Prostate gland (tissue), 2 donors: ENCODE measurements around the gene PLXNC1. TPM values are rescaled to one million over a fixed set of nuclear protein-coding genes. Genes with fewer than 3 reads are reported as not detected.

ENCODE experiments used
- DNase-seq: peaks from one replicate; pipeline ENCODE4 v3.0.0-alpha.2; 2019; ENCODE audit warnings: low spot score
- H3K27ac ChIP-seq, 2 donors: fragments of 200-600 bp; sonication (generic); 2 replicates each; pipeline ENCODE4 v1.5.1; 2017 to 2019
- H3K27me3 ChIP-seq: fragments of 200-600 bp; sonication (generic); replicated peaks from 2 replicates; pipeline ENCODE4 v1.5.1; 2019; ENCODE audit not compliant: insufficient read depth
- H3K36me3 ChIP-seq, 2 donors: fragments of 200-600 bp; sonication (generic); 1 replicate in 1 of 2; 2 replicates in 1 of 2; pipeline versions ENCODE4 v1.5.1 to v1.8.1; 2017 to 2019
- H3K4me1 ChIP-seq: fragments of 200-600 bp; sonication (generic); replicated peaks from 2 replicates; pipeline ENCODE4 v1.5.1; 2019
- H3K4me3 ChIP-seq, 2 donors: fragments of 200-600 bp; sonication (generic); 2 replicates each; pipeline ENCODE4 v1.5.1; 2017 to 2019
- H3K9me3 ChIP-seq: fragments of 200-600 bp; sonication (generic); 2 replicates; pipeline ENCODE4 v1.5.1; 2017
- POLR2A ChIP-seq: fragments of 450-650 bp; IDR thresholded peaks from one replicate; pipeline ENCODE4 v1.6.1; 2016; ENCODE audit warnings: antibody characterized with exemption, mild to moderate bottlenecking
- POLR2AphosphoS5 ChIP-seq: sonication (generic); formaldehyde crosslinking; IDR thresholded peaks from one replicate; pipeline ENCODE4 v1.6.1; 2017; ENCODE audit warnings: antibody characterized with exemption
- WGBS: methylation state at CpG from one replicate; pipeline ENCODE4 v1.1.5; 2018; 5-methylcytosine and 5-hydroxymethylcytosine counted together
- intact Hi-C: fragments of 100-400 bp; cut with DNase I; formaldehyde crosslinking; loops from one replicate; pipeline ENCODE4 v1.14.2; 2022
- total RNA-seq, 2 donors: library from RNA; depleted of rRNA; stranded (reverse); fragments of >200 nt; gene quantifications; one replicate each; pipeline ENCODE4 v1.1.0, GENCODE V29; 2016
- TF ChIP-seq, protein P1 (sequence below), 4 experiments: fragments of 200-600 bp in 2 of 4; fragments of 450-650 bp in 2 of 4; sonication (generic) in 2 of 4; IDR thresholded peaks; 1 replicate in 3 of 4; 2 replicates in 1 of 4; pipeline ENCODE4 v1.5.1; 2016 to 2019; ENCODE audit warnings: antibody characterized with exemption in 4 of 4, mild to moderate bottlenecking in 2 of 4, moderate library complexity in 2 of 4

PLXNC1 gene
- total RNA-seq, 2 donors from 2014 or later, result 2.7 to 118 TPM

DNA sequence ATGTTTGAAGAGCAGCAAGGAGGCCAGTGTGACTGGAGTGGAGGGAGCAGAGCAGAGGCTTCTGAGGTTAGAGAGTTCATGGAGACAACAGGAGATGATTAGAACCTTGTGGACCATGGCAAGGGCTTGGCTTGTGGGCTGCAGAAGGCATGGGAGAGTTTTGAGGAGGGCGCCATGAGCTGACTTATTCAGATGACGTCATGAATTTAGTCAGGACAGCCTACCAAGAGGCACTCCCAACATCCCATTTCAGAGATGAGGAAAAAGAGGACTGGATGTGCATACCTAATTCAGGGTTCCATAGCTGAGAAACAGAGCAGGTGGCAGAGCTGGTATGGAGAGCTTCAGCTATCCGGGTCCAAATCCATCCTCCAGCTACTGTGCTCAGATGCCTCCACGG is 101.8 kb downstream of the PLXNC1 start:
- H3K9me3 ChIP-seq, result no peaks in the 10 kb centered on the region
- no peak for DNase-seq
- no peak overlapping the region for H3K4me3 ChIP-seq
- H3K27ac ChIP-seq, result no peak overlapping the region
- H3K27me3 ChIP-seq, result no peaks in the 10 kb centered on the region
- intact Hi-C loops, result no loop called here
- no peaks in the 10 kb centered on the region for H3K4me1 ChIP-seq
- 95% methylated on average over 4 of the region's 4 CpGs for WGBS
- TF ChIP-seq POLR2AphosphoS5, result no peak
- no peak for TF ChIP-seq POLR2A
- TF ChIP-seq, protein P1, sequence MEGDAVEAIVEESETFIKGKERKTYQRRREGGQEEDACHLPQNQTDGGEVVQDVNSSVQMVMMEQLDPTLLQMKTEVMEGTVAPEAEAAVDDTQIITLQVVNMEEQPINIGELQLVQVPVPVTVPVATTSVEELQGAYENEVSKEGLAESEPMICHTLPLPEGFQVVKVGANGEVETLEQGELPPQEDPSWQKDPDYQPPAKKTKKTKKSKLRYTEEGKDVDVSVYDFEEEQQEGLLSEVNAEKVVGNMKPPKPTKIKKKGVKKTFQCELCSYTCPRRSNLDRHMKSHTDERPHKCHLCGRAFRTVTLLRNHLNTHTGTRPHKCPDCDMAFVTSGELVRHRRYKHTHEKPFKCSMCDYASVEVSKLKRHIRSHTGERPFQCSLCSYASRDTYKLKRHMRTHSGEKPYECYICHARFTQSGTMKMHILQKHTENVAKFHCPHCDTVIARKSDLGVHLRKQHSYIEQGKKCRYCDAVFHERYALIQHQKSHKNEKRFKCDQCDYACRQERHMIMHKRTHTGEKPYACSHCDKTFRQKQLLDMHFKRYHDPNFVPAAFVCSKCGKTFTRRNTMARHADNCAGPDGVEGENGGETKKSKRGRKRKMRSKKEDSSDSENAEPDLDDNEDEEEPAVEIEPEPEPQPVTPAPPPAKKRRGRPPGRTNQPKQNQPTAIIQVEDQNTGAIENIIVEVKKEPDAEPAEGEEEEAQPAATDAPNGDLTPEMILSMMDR (IDR thresholded peaks at IDR 0.05), result no peak
- H3K36me3 ChIP-seq, result no peaks in the 10 kb centered on the region

DNA sequence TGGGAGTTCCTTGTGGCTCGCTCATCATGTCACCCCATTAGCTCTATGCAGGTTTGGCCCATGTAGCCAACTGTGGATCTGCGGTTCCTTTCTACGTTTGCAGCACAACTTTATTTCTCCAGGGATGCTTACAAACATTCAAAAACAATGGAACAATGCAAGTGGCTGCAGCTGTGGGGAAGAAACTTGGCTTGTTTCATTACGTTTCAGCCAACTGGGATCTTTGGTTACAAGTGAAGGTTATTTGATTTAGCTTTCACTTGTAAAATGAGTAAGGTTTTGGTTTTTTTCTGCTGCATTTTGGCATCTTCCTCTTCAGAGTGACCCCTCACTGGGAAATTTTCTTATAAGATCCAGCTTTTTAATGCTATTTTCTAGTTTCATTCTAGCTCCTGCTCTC is 105.9 kb downstream of the PLXNC1 start:
- no peaks in the 10 kb centered on the region for H3K4me1 ChIP-seq
- no peaks in the 10 kb centered on the region for H3K9me3 ChIP-seq
- no peak for DNase-seq
- intact Hi-C loops, result no loop called here
- no peaks in the 10 kb centered on the region for H3K36me3 ChIP-seq
- no peaks in the 10 kb centered on the region for H3K27me3 ChIP-seq
- 53% methylated on average over 4 of the region's 4 CpGs for WGBS
- TF ChIP-seq POLR2AphosphoS5 (no peak), POLR2A (no peak)
- TF ChIP-seq, protein P1 (IDR thresholded peaks at IDR 0.05), result no peak
- H3K4me3 ChIP-seq, result no peak overlapping the region
- H3K27ac ChIP-seq, result no peak overlapping the region

DNA sequence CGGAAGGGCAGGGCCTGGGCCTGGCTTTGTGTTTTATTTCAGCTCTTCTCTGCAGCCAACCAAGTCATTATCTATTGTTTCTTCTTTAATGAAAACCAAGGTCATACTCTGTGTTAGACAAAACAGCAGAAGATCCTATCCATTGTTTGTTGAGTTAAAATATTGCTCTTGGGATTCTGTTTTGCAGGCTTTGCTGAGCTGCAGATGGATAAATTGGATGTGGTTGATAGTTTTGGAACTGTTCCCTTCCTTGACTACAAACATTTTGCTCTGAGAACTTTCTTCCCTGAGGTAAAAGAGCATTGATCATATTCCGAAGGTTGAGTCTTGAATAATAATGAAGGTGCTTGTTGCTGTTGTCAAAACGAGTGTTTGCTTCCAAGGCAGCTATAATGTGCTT is 106.6 kb downstream of the PLXNC1 start:
- Histone ChIP-seq H3K27me3 (no peaks in the 10 kb centered on the region), H3K4me3 (no peak overlapping the region), H3K27ac (no peak overlapping the region), H3K4me1 (no peaks in the 10 kb centered on the region), H3K36me3 (no peaks in the 10 kb centered on the region), H3K9me3 (no peaks in the 10 kb centered on the region)
- DNase-seq, result no peak
- TF ChIP-seq POLR2AphosphoS5 (no peak), POLR2A (no peak)
- TF ChIP-seq, protein P1 (IDR thresholded peaks at IDR 0.05), result no peak
- intact Hi-C loops, result no loop called here
- 95% methylated on average over 3 of the region's 3 CpGs for WGBS

DNA sequence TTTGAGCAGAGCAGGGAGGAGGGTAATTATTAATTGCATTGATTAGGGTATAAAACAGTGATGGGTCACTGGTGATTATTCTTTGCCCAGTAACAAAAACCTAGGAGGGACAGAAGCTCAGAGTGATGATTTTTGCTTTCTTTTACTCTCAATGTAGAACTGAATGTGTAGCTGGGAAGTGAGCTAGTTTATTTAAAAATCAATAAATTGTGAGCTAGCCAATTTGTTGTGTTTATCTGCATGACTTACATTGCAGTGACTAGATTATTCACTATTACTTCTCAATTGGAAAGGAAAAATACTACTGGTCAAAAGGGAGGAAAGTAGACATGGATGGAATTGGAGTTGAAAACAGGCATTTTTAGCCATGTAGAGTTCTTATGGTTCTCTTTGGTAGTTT is 107.1 kb downstream of the PLXNC1 start:
- intact Hi-C loops, result no loop called here
- DNase-seq, result no peak
- TF ChIP-seq POLR2A, result no peak
- TF ChIP-seq, protein P1 (IDR thresholded peaks at IDR 0.05), result no peak
- no peak for TF ChIP-seq POLR2AphosphoS5
- no peaks in the 10 kb centered on the region for H3K4me1 ChIP-seq
- H3K27me3 ChIP-seq, result no peaks in the 10 kb centered on the region
- H3K9me3 ChIP-seq, result no peaks in the 10 kb centered on the region
- H3K4me3 ChIP-seq, result no peak overlapping the region
- no peak overlapping the region for H3K27ac ChIP-seq
- H3K36me3 ChIP-seq, result no peaks in the 10 kb centered on the region

DNA sequence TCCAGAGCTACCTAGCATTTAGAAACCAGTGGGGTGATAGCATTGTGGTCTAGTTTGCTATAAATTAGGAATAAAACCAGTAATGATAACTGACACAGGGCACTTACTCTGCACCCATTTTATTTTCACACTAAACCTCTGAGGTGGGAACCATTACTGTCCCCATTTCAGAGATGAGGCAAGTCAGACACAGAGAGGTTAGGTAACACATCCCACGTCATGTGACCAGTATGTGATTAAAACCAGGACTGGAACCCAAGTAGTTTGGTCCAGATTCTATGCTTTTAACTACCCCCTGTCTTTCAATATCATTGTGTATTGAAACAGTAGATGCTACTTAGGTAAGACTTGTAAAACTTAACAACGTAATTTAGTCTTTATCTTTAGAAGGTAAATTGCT is 110.2 kb downstream of the PLXNC1 start:
- no peaks in the 10 kb centered on the region for H3K9me3 ChIP-seq
- no peak overlapping the region for H3K4me3 ChIP-seq
- H3K36me3 ChIP-seq, result no peaks in the 10 kb centered on the region
- WGBS, result 75% methylated on average over 2 of the region's 2 CpGs
- no peaks in the 10 kb centered on the region for H3K4me1 ChIP-seq
- TF ChIP-seq, protein P1 (IDR thresholded peaks at IDR 0.05), result no peak
- no peak for TF ChIP-seq POLR2AphosphoS5
- TF ChIP-seq POLR2A, result no peak
- intact Hi-C loops, result no loop called here
- no peaks in the 10 kb centered on the region for H3K27me3 ChIP-seq
- H3K27ac ChIP-seq, result no peak overlapping the region
- DNase-seq, result no peak
